PC-9 (cell line): ENCODE measurements around the gene ZNF23. TPM values are rescaled to one million over a fixed set of nuclear protein-coding genes. Genes with fewer than 3 reads are reported as not detected.

Experiments used
- BruUV-seq: library from RNA; stranded (reverse); fragments of 400-500 nt; replicated peaks from 2 replicates; lab custom pipeline; 2021; lab: Mats Ljungman, UMichigan
- CTCF ChIA-PET: fragments of 300-600 bp; sonication (Branson Sonifier 250); formaldehyde crosslinking; loops from one replicate; lab custom pipeline; 2022; ENCODE audit warnings: antibody characterized with exemption; lab: Charles Lee
- POLR2A ChIA-PET: fragments of 300-600 bp; sonication (Branson Sonifier 250); formaldehyde crosslinking; loops from one replicate; lab custom pipeline; 2022; ENCODE audit warnings: antibody characterized with exemption; ENCODE audit not compliant: unreplicated experiment; lab: Charles Lee
- DNase-seq, 2 experiments: peaks; one replicate each; pipeline versions ENCODE4 v3.0.0 to v3.0.0-alpha.2; 2015 to 2022; ENCODE audit warnings: mixed read lengths in 1 of 2
- H2AFZ ChIP-seq: fragments of 200-600 bp; sonication (generic); 2 replicates; pipeline ENCODE4 v1.8.1; 2017; ENCODE audit warnings: antibody characterized with exemption
- H3F3A ChIP-seq: fragments of 200-600 bp; sonication (generic); 2 replicates; pipeline ENCODE4 v1.8.1; 2017; ENCODE audit warnings: antibody characterized with exemption, mild to moderate bottlenecking, low read depth; ENCODE audit not compliant: insufficient read depth
- H3K27ac ChIP-seq: fragments of 200-600 bp; sonication (generic); 2 replicates; pipeline ENCODE4 v1.6.1; 2016; ENCODE audit warnings: mixed run types
- H3K27me3 ChIP-seq: fragments of 200-600 bp; sonication (generic); 2 replicates; pipeline ENCODE4 v1.6.1; 2016; ENCODE audit warnings: low read depth, mixed run types; ENCODE audit not compliant: insufficient read depth
- H3K36me3 ChIP-seq: fragments of 200-600 bp; sonication (generic); 2 replicates; pipeline ENCODE4 v1.6.1; 2016; ENCODE audit warnings: low read depth, mixed run types
- H3K4me1 ChIP-seq: fragments of 200-600 bp; sonication (generic); replicated peaks from 2 replicates; pipeline ENCODE4 v1.6.1; 2016; ENCODE audit warnings: mixed run types; ENCODE audit not compliant: insufficient read depth
- H3K4me2 ChIP-seq: fragments of 200-600 bp; sonication (generic); 2 replicates; pipeline ENCODE4 v1.6.1; 2017; ENCODE audit warnings: mixed run types
- H3K4me3 ChIP-seq: fragments of 200-600 bp; sonication (generic); 2 replicates; pipeline ENCODE4 v1.6.1; 2016; ENCODE audit warnings: mixed run types
- H3K79me2 ChIP-seq: fragments of 200-600 bp; sonication (generic); 2 replicates; pipeline ENCODE4 v1.6.1; 2017; ENCODE audit warnings: low read depth, mixed run types
- H3K9me2 ChIP-seq: fragments of 200-600 bp; sonication (generic); 2 replicates; pipeline ENCODE4 v1.8.1; 2017; ENCODE audit warnings: mild to moderate bottlenecking; ENCODE audit not compliant: insufficient read depth
- H3K9me3 ChIP-seq: fragments of 200-600 bp; sonication (generic); 2 replicates; pipeline ENCODE4 v1.8.1; 2016; ENCODE audit warnings: low read depth; ENCODE audit not compliant: insufficient read depth
- H4K20me1 ChIP-seq: fragments of 200-600 bp; sonication (generic); 2 replicates; pipeline ENCODE4 v1.8.1; 2017; ENCODE audit not compliant: insufficient read depth
- CTCF ChIP-seq: fragments of 200-600 bp; sonication (generic); conservative IDR thresholded peaks from 2 replicates; pipeline ENCODE4 v1.6.1; 2017; ENCODE audit warnings: mixed run types, antibody characterized with exemption, mild to moderate bottlenecking, moderate library complexity
- EZH2 ChIP-seq: fragments of 200-600 bp; sonication (generic); IDR thresholded peaks from 2 replicates; pipeline ENCODE4 v1.8.0; 2017; ENCODE audit warnings: antibody characterized with exemption, low read depth
- intact Hi-C: fragments of 100-400 bp; cut with micrococcal nuclease; formaldehyde crosslinking; loops from one replicate; pipeline ENCODE4 v1.10.0; 2022; ENCODE audit not compliant: unreplicated experiment
- total RNA-seq: library from RNA; stranded (reverse); gene quantifications from 2 replicates; pipeline ENCODE4 v1.2.3, GENCODE V29; 2021

Gene ZNF23
- total RNA-seq, 1 experiment from 2014 or later, result 6.9 TPM

- no TSS peak for BruUV-seq
- H3K27ac ChIP-seq, result no peak overlapping the region
- intact Hi-C loops, result no loop called here
- H3K4me1 ChIP-seq, result no peaks in the 10 kb centered on the region
- no peak overlapping the region; the same call in 1 of the 2 replicates for H3K4me3 ChIP-seq
- ChIA-PET CTCF (no interaction called here), POLR2A (no interaction called here)
- DNase-seq, result no peak
- TF ChIP-seq CTCF, result no peak
- no peak for TF ChIP-seq EZH2
- no peak overlapping the region for H3K4me2 ChIP-seq
- no peaks in the 10 kb centered on the region for H3K9me2 ChIP-seq
- no peaks in the 10 kb centered on the region for H4K20me1 ChIP-seq
- peaks cover 54% of the 10 kb centered on the region for H3K9me3 ChIP-seq
- peaks cover 51% of the 10 kb centered on the region for H3K36me3 ChIP-seq
- H3K27me3 ChIP-seq, result no peaks in the 10 kb centered on the region
- no peaks in the 10 kb centered on the region for H3K79me2 ChIP-seq
- no peaks in the 10 kb centered on the region; the same call in 1 of the 2 replicates for H3F3A ChIP-seq
- no peak overlapping the region for H2AFZ ChIP-seq
These were observed 13.0 kb downstream of the ZNF23 start for GRCh38 chr16:71449020-71449419.

- TF ChIP-seq EZH2 (no peak), CTCF (no peak)
- no peaks in the 10 kb centered on the region for H3K27me3 ChIP-seq
- no peak overlapping the region for H2AFZ ChIP-seq
- no peak overlapping the region for H3K27ac ChIP-seq
- H3K79me2 ChIP-seq, result no peaks in the 10 kb centered on the region
- H4K20me1 ChIP-seq, result no peaks in the 10 kb centered on the region
- no peak for DNase-seq
- no peak overlapping the region for H3K4me3 ChIP-seq
- ChIA-PET POLR2A (no interaction called here), CTCF (no interaction called here)
- H3K4me2 ChIP-seq, result no peak overlapping the region
- peaks cover 54% of the 10 kb centered on the region for H3K9me3 ChIP-seq
- H3K36me3 ChIP-seq, result peaks cover 51% of the 10 kb centered on the region
- H3K9me2 ChIP-seq, result no peaks in the 10 kb centered on the region
- BruUV-seq, result no TSS peak
- intact Hi-C loops, result no loop called here
- no peaks in the 10 kb centered on the region; the same call in 1 of the 2 replicates for H3F3A ChIP-seq
- no peaks in the 10 kb centered on the region for H3K4me1 ChIP-seq
These were observed 13.7 kb downstream of the ZNF23 start for GRCh38 chr16:71448274-71448866.

- no peak overlapping the region for H2AFZ ChIP-seq
- peaks cover 12% of the 10 kb centered on the region for H3K27me3 ChIP-seq
- ChIA-PET POLR2A (no interaction called here), CTCF (no interaction called here)
- no peak for DNase-seq
- H3K4me3 ChIP-seq, result no peak overlapping the region
- peaks cover 31% of the 10 kb centered on the region for H3K9me3 ChIP-seq
- TF ChIP-seq CTCF (no peak), EZH2 (no peak)
- H3F3A ChIP-seq, result no peaks in the 10 kb centered on the region; the same call in 1 of the 2 replicates
- peaks cover 7% of the 10 kb centered on the region; the same call in 1 of the 2 replicates for H3K36me3 ChIP-seq
- H3K4me1 ChIP-seq, result no peaks in the 10 kb centered on the region
- no peaks in the 10 kb centered on the region for H3K79me2 ChIP-seq
- no TSS peak for BruUV-seq
- H3K9me2 ChIP-seq, result no peaks in the 10 kb centered on the region
- H3K27ac ChIP-seq, result no peak overlapping the region
- H3K4me2 ChIP-seq, result no peak overlapping the region
- H4K20me1 ChIP-seq, result no peaks in the 10 kb centered on the region
- intact Hi-C loops, result no loop called here
These were observed 18.3 kb downstream of the ZNF23 start for GRCh38 chr16:71443714-71444113.
